Measurements from ENCODE around the gene HSPA4.
A peak's percentile ranks its signal among the peaks of the same experiment; 100 is the strongest.

HSPA4 gene

DNA sequence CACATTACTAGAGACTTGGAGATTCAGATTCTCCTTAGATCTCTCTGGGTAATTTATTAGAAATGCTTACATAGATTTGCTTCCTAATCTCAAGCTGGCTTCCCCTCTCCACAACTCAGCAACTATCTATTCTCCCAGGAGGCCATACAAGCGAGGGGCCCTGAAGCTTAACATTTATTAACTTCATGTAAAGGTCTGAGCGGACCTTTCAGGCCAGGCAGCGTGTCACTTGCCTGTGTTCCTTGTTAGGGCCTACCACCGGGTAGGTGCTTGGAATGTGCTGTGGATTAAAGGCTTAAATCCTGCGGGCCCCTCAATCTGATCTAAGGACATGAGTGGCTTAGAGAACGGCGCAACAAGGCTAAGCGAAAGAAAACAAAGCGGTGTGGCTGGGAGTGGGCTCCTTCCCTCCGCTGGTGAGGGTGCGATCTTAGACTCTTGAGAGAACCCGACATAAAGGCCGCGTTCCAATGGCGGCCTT is 712 bp upstream of the HSPA4 start:
- TF ChIP-seq, protein P1, sequence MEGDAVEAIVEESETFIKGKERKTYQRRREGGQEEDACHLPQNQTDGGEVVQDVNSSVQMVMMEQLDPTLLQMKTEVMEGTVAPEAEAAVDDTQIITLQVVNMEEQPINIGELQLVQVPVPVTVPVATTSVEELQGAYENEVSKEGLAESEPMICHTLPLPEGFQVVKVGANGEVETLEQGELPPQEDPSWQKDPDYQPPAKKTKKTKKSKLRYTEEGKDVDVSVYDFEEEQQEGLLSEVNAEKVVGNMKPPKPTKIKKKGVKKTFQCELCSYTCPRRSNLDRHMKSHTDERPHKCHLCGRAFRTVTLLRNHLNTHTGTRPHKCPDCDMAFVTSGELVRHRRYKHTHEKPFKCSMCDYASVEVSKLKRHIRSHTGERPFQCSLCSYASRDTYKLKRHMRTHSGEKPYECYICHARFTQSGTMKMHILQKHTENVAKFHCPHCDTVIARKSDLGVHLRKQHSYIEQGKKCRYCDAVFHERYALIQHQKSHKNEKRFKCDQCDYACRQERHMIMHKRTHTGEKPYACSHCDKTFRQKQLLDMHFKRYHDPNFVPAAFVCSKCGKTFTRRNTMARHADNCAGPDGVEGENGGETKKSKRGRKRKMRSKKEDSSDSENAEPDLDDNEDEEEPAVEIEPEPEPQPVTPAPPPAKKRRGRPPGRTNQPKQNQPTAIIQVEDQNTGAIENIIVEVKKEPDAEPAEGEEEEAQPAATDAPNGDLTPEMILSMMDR (IDR thresholded peaks at IDR 0.05; ENCODE audit: low read length, missing control alignments) = no peak
- H3K4me3 ChIP-seq (replicated peaks; ENCODE audit: low read depth, low read length) = peak overlapping the region; percentile 99
- DNase-seq (ENCODE audit: low read depth) = no peak

DNA sequence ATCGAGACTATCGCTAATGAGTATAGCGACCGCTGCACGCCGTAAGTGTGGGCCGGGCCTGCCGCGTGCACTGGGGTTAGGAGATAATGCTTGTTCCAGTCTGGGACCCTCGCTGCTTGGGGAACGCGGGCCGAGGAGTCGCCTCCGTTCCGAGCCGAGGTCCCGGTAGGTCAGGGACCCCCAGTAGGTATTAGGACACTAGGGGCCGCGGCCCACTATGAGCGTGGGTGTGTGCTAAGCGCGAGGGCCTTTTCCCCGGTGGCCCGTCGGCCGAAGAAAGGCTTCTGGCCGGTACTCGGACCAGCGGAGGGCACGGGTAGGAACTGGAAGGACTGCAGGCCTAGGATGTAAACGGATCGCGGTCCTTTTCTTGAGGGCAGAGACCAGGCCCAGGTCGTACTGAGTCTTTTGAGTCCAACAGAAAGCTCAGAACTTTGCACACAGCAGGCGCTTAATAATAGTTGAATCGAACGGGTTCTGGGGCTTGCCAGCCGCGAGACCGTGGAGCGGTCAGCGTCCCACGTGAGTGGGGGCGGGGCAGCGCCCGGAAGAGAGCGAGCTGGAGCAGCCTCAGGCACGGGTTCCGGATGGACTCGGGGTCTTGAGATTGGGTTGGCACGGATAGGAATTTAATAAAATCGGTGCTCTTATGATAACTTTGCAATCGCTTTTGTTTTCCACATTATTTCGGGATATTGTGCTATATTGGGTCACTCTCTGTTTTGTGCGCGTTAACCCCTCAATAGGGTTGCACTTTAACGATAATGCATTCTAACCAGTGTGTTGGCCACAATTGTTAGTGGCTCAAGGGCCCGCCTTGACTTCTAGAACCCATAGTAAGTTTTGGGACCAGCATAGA is 733 bp downstream of the HSPA4 start:
- DNase-seq (ENCODE audit: low read depth) = peak; percentile 62
- H3K4me3 ChIP-seq (replicated peaks; ENCODE audit: low read depth, low read length) = peak overlapping the region; percentile 99
- TF ChIP-seq, protein P1 (IDR thresholded peaks at IDR 0.05; ENCODE audit: low read length, missing control alignments) = no peak

DNA sequence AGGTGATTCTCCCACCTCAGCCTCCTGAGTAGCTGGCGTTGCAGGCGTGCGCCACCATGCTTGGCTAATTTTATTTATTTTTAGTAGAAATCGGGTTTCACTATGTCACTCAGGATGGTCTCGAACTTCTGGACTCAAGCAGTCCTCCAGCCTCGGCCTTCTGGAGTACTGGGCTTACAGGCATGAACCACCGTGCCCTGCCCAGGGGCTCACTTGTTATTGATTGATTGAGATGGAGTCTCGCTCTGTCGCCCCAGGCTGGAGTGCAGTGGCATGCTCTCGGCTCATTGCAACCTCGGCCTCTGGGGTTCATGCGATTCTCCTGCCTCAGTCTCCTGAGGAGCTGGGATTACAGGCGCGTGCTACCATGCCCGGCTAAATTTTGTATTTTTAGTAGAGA is 1.6 kb downstream of the HSPA4 start:
- TF ChIP-seq, protein P1 (IDR thresholded peaks at IDR 0.05; ENCODE audit: low read length, missing control alignments) = no peak
- DNase-seq (ENCODE audit: low read depth) = no peak
- peak overlapping the region; percentile 99 for H3K4me3 ChIP-seq (replicated peaks; ENCODE audit: low read depth, low read length)

DNA sequence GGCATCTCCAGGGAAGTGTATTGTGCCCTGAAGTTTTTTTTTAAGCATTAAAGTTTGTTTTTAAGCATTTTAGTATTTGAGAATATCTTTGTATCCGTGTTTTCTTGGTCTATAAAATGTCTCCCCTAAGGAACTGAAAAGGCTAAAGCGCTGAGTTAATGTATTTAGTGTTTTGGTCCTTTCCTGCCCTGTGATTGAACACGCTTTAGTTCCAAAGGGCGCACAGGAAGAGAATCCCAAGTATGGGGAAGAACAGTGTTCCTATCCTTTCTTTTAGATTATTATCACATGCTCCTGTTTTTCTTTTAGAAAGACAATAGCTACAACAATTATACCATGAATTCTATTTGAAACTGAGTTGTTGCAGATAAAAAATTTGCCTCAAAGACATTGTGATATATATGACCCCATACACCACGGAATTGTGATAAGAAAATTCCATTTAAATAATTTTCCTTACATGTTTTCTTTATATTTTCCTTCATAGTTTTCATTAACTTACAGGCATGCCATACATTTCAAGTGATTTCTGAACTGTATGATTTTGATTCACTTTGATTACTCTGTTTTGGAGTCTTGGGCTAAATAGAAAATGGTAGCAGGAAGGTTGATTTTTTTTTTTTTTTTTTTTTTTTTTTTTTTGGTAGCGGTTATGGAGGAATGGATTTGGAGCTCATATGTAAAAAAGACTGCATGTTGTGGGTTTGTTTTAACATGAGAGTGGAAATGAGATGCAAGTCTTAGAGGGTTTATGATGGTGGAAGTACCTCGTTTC is 3.1 kb downstream of the HSPA4 start:
- TF ChIP-seq, protein P1 (IDR thresholded peaks at IDR 0.05; ENCODE audit: low read length, missing control alignments) = no peak
- no peak overlapping the region for H3K4me3 ChIP-seq (replicated peaks; ENCODE audit: low read depth, low read length)
- DNase-seq (ENCODE audit: low read depth) = no peak

DNA sequence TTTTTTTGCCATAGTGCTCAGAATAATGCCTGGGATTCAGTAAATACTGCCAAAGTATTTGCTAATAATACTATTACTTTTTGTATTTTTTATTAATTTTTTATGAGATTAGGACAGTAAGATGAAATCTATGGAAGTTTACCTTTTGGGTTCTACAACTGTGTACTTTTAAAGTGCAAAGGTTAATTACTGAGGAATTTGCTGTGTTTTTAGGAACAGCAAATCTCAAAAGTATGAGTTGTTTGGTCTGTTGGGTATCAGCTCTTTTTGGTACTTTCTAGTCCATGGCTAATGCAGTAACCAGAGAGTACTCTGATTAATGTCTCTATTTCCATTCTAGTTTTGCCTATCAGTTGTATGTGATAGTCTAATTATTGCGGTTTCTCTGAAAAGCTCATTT is 5.1 kb downstream of the HSPA4 start:
- H3K4me3 ChIP-seq (replicated peaks; ENCODE audit: low read depth, low read length) = no peak overlapping the region
- TF ChIP-seq, protein P1 (IDR thresholded peaks at IDR 0.05; ENCODE audit: low read length, missing control alignments) = no peak
- no peak for DNase-seq (ENCODE audit: low read depth)

DNA sequence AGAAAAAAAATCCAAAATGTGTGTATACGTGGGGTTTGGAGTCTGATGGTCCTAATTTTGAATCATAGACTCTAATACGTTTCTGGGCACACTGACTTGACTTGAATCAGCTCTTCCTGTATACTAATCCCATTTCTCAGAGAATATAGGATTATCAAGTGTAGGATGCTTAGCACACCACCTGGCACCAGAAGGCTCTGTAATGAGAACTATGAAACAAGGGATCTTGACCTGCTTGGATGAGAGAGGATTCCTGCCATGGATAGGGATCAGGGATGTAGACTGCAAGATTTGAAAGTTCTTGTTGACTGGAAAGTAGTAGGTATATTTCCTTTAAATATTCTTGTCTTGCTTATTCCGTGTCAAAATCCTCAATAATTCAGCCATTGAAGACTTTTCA is 7.8 kb downstream of the HSPA4 start:
- H3K4me3 ChIP-seq (replicated peaks; ENCODE audit: low read depth, low read length) = no peak overlapping the region
- TF ChIP-seq, protein P1 (IDR thresholded peaks at IDR 0.05; ENCODE audit: low read length, missing control alignments) = no peak
- no peak for DNase-seq (ENCODE audit: low read depth)

Measured in fibroblast of pulmonary artery (primary cell).